Activated CD4-positive, alpha-beta memory T cell treated with anti-CD3 and anti-CD28 coated beads for 36 hours (primary cell): ENCODE results near the gene BICDL1. TPM values are rescaled to one million over a fixed set of nuclear protein-coding genes. Genes with fewer than 3 reads are reported as not detected.

ENCODE experiments used
- CTCF ChIA-PET: fragments of 350-600 bp; sonication (Branson Sonifier 250); formaldehyde crosslinking; loops from one replicate; lab custom pipeline; 2021; ENCODE audit warnings: antibody characterized with exemption, inconsistent platforms; lab: Charles Lee
- POLR2A ChIA-PET: fragments of 350-600 bp; sonication (Branson Sonifier 250); formaldehyde crosslinking; loops from one replicate; lab custom pipeline; 2021; ENCODE audit warnings: antibody characterized with exemption; lab: Charles Lee
- DNase-seq: peaks from one replicate; pipeline ENCODE4 v3.0.0-alpha.2; 2020
- H3K27ac Mint-ChIP-seq: one replicate; pipeline ENCODE4 v1.8.0; 2021; ENCODE audit warnings: mixed read lengths
- H3K27me3 Mint-ChIP-seq: one replicate; pipeline ENCODE4 v1.8.0; 2021; ENCODE audit warnings: mixed read lengths
- H3K36me3 Mint-ChIP-seq: one replicate; pipeline ENCODE4 v1.8.0; 2021; ENCODE audit warnings: mixed read lengths
- H3K4me1 Mint-ChIP-seq: one replicate; pipeline ENCODE4 v1.8.0; 2021; ENCODE audit warnings: low read depth, mixed read lengths
- H3K4me3 Mint-ChIP-seq: one replicate; pipeline ENCODE4 v1.8.0; 2021; ENCODE audit warnings: mild to moderate bottlenecking, mixed read lengths
- H3K9me3 Mint-ChIP-seq: one replicate; pipeline ENCODE4 v1.8.0; 2021; ENCODE audit warnings: mixed read lengths
- intact Hi-C: fragments of 100-400 bp; cut with micrococcal nuclease; formaldehyde crosslinking; loops from one replicate; pipeline ENCODE4 v1.15.1; 2023
- total RNA-seq, 2 experiments: library from RNA; stranded (reverse); gene quantifications; one replicate each; pipeline ENCODE4 v1.2.3, GENCODE V29; 2021

The BICDL1 gene
- total RNA-seq, 2 experiments from 2014 or later = 143 to 155 TPM

DNA sequence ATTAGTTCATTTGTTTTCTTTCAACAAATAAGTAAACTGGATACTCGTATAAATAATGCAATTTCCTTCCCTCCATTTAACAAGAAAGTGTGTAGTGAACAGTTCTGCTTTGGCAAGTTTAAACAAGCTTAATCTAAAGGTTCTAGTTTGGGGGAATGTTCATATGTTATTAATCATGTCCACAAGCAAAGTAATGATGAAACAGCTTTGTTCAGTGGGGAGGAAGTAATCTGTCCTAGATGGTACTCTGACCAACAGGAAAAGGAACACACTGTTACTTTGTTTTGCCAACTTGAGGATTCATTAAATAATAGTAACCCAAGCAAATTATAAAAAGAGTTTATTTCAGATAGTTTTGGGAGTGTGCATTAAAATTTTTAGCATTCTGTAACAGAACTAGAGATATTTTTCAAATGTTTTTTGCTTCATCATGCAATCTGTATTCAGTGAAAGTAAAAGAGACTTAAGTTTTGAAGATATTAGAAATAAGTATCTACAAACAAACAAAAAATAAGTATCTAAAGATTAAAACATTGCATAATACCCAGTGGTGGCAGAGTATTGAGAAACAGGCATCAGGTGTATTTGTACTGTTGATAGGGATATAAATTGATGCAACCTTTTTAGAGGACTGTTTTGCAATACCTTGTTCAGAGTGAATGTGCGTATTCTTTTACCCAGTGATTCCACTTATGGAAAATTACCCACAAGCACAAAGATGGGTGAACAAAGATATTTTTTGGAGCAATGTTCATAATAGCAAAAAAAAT is 66.4 kb downstream of the BICDL1 start:
- Mint-ChIP-seq H3K27me3 (no peaks in the 10 kb centered on the region), H3K36me3 (peaks cover 30% of the 10 kb centered on the region), H3K4me3 (no peak overlapping the region), H3K27ac (no peak overlapping the region), H3K9me3 (no peaks in the 10 kb centered on the region), H3K4me1 (peaks cover 17% of the 10 kb centered on the region)
- POLR2A ChIA-PET = no interaction called here
- DNase-seq = no peak
- intact Hi-C loops = no loop called here
- CTCF ChIA-PET = no interaction called here

DNA sequence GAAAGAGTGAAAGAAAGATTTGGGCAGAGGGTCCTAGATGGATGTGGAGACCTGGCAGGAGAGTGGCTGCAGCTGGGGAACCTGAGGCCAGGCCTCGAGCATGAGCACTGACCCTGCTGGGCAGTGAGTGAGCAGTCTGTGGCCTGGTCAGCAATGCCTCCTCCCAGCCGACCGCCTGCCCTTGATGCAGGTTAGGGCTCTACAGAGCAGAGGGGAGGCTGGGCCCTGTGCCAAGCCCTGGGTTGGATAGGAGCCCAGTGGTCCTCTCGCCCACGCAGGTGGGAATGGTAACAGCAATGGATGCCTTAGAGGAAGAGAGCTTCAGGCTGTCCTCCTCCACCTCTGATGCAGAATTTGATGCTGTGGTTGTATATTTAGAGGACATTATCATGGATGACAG is 67.7 kb downstream of the BICDL1 start:
- intact Hi-C loops = no loop called here
- no peak for DNase-seq

DNA sequence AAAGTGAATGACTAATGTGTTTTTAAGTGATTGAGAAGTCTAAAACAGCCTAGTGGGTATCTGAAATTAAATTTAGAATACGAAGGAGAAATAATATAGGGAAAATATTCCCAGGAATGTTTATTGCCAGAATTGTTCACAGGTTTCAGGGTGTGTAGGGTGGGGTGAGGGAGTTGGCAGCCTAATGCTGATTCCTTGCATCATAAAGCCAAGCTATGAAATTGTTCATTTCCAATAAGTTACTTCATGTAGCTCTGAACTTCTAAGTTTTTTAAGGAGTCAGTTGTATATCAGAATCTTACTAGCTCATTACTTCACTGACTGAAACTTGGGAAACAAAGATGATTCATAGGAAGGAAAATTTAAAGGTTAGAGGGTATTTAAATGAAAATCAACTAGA is 71.2 kb downstream of the BICDL1 start:
- H3K4me3 Mint-ChIP-seq = no peak overlapping the region
- H3K27me3 Mint-ChIP-seq = no peaks in the 10 kb centered on the region
- peaks cover 7% of the 10 kb centered on the region for H3K4me1 Mint-ChIP-seq
- no peak for DNase-seq
- CTCF ChIA-PET = no interaction called here
- no peaks in the 10 kb centered on the region for H3K9me3 Mint-ChIP-seq
- no peak overlapping the region for H3K27ac Mint-ChIP-seq
- POLR2A ChIA-PET = no interaction called here
- intact Hi-C loops = no loop called here
- peaks cover 36% of the 10 kb centered on the region for H3K36me3 Mint-ChIP-seq

More for the DNA sequence above, 67.7 kb downstream of the BICDL1 start:
- Mint-ChIP-seq H3K4me1 (peaks cover 14% of the 10 kb centered on the region), H3K36me3 (peaks cover 32% of the 10 kb centered on the region), H3K4me3 (no peak overlapping the region), H3K27ac (no peak overlapping the region), H3K9me3 (no peaks in the 10 kb centered on the region), H3K27me3 (no peaks in the 10 kb centered on the region)
- ChIA-PET POLR2A (no interaction called here), CTCF (no interaction called here)

DNA sequence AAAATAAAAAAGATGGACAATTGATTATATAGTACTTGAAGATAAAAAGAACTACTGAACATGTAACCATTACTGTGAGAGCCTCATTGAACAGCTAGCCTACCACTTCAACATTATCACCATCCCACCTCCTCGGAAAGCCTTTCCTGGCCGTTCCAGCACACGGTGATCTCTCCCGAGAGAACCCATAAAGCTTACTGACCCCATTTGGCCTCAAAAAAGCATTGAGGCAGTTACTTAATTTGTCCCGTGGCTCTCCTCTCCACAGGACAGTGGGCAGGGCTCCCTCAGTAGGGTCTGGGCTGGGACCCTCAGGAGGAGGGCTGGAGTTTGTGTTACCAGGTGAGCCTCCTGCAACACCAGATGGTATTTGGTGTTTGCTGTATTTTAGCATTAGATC is 71.7 kb downstream of the BICDL1 start:
- no peak for DNase-seq
- ChIA-PET POLR2A (no interaction called here), CTCF (no interaction called here)
- H3K36me3 Mint-ChIP-seq = peaks cover 37% of the 10 kb centered on the region
- no peaks in the 10 kb centered on the region for H3K9me3 Mint-ChIP-seq
- peaks cover 7% of the 10 kb centered on the region for H3K4me1 Mint-ChIP-seq
- intact Hi-C loops = no loop called here
- H3K27ac Mint-ChIP-seq = no peak overlapping the region
- no peak overlapping the region for H3K4me3 Mint-ChIP-seq
- no peaks in the 10 kb centered on the region for H3K27me3 Mint-ChIP-seq

DNA sequence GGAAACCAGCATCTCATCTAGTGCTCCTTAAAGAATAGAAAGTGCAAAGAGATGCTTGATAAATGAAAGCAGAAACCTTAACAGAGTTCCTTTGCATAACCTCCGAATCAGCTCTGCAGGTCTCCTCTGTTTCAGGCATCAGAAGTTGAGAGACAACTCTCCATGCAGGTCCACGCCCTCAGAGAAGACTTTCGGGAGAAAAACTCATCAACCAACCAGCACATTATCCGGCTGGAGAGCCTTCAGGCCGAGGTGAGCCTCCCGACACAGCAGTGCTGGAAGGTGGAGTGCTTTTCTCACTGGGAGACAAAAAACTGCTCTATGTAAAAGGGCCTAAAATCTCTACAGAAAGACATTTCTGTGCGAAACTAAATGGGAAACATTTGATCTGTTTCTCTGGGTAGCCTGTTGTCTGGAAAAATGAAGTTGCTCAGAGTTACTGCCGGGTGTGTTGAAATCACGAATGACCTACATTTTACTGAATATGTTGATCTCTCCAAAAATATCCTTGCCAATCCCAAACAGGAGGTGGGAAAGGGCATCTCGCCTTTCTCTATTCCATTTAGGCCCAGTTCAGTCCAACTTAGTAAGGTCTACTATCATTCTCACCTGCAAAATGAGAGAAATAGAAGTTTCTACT is 72.7 kb downstream of the BICDL1 start:
- ChIA-PET CTCF (no interaction called here), POLR2A (no interaction called here)
- Mint-ChIP-seq H3K27me3 (no peaks in the 10 kb centered on the region), H3K4me3 (no peak overlapping the region), H3K36me3 (peaks cover 44% of the 10 kb centered on the region), H3K4me1 (peaks cover 7% of the 10 kb centered on the region), H3K27ac (no peak overlapping the region), H3K9me3 (no peaks in the 10 kb centered on the region)
- intact Hi-C loops = no loop called here
- no peak for DNase-seq

DNA sequence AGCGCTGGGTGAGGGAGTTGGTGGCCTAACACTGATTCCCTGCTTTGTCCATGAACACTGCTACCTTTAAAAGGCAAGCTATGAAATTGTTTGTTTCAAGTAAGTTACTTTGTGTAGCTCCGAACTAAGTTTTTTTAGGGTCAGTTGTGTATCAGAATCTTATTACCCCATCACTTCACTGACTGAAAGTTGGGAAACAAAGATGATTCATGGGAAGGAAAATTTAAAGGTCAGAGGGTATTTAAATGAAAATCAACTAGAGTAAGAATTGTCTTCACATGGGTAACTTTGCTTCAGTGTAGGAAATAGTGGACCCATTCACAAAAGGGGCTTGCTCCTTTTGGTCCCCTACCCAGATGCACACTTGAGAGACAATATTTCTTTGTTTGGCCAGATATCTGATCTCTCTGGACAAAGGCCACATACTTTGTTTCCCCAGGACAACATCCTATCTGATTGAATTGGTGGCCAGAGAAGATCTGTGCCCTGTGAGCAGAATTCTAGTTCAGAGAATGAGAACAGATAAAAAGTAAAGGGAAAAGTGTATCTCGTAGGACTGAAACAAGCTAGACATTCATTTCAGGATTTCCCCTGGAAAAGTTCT is 74.0 kb downstream of the BICDL1 start:
- ChIA-PET POLR2A (no interaction called here), CTCF (no interaction called here)
- Mint-ChIP-seq H3K4me3 (no peak overlapping the region), H3K36me3 (peaks cover 54% of the 10 kb centered on the region), H3K4me1 (peaks cover 7% of the 10 kb centered on the region), H3K27me3 (no peaks in the 10 kb centered on the region), H3K9me3 (no peaks in the 10 kb centered on the region), H3K27ac (no peak overlapping the region)
- intact Hi-C loops = no loop called here
- no peak for DNase-seq

DNA sequence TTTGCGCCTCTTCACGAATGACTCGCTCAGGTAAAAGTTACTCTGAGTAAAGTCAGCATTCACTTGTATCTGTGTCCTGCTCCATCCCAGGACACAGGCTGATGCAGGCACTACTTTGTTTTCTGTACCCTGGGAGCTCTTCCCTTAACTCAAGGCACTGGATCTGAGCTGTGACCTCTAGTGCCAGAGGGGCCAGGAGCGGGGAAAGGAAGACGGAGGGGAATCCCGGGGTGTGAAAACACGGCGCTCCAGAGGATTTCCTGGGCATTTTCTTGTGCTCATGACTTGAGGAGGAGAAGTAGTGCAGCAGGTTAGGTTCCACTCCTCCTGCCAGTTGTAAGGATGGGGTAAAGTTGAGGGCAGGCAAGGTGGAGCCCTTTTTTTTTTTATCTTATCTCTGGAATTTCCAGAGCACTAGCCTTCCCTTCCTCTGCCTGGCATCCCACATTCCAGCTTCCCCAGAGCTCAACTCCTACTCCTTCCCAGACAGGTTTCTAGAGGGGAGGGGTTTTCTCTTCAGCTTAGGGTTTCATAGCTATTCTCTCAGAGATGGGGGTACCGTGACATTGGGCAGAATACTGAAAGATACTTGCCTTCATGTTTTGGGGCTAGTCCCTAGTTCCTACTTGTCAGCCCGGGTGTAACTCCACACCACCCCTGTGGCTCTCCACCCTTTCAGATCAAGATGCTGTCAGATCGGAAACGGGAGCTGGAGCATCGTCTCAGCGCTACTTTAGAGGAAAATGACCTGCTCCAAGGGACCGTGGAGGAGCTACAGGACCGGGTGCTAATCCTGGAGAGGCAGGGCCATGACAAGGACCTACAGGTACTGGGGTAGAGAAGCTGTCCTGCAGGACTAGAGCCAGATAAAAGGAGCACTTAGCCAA is 75.3 kb downstream of the BICDL1 start:
- DNase-seq = no peak
- H3K36me3 Mint-ChIP-seq = peaks cover 59% of the 10 kb centered on the region
- ChIA-PET CTCF (no interaction called here), POLR2A (no interaction called here)
- no peaks in the 10 kb centered on the region for H3K9me3 Mint-ChIP-seq
- H3K27ac Mint-ChIP-seq = no peak overlapping the region
- peaks cover 7% of the 10 kb centered on the region for H3K4me1 Mint-ChIP-seq
- no peaks in the 10 kb centered on the region for H3K27me3 Mint-ChIP-seq
- no peak overlapping the region for H3K4me3 Mint-ChIP-seq
- intact Hi-C loops = no loop called here

DNA sequence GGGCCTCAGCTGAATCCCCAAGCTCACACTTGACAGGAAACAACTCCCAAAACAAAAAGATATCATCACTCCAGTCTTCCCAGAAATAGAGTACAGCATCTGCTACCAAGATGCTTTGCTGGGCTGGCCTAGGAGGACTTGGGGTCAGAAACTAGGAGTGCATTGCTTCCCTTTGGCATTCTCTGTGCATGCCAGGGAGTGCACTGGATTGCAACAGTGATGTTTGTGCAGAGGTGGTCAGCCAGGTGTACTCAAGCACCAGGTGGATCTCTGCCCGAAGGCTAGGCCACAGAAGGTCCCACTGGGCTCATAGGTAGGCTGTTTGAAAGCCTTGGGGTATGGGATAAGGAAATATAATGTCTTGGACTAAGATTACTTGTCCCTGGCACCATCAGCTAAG is 76.4 kb downstream of the BICDL1 start:
- no peak overlapping the region for H3K27ac Mint-ChIP-seq
- peaks cover 59% of the 10 kb centered on the region for H3K36me3 Mint-ChIP-seq
- H3K4me3 Mint-ChIP-seq = no peak overlapping the region
- no peaks in the 10 kb centered on the region for H3K9me3 Mint-ChIP-seq
- POLR2A ChIA-PET = no interaction called here
- intact Hi-C loops = no loop called here
- peaks cover 3% of the 10 kb centered on the region for H3K4me1 Mint-ChIP-seq
- CTCF ChIA-PET = no interaction called here
- DNase-seq = no peak
- no peaks in the 10 kb centered on the region for H3K27me3 Mint-ChIP-seq

DNA sequence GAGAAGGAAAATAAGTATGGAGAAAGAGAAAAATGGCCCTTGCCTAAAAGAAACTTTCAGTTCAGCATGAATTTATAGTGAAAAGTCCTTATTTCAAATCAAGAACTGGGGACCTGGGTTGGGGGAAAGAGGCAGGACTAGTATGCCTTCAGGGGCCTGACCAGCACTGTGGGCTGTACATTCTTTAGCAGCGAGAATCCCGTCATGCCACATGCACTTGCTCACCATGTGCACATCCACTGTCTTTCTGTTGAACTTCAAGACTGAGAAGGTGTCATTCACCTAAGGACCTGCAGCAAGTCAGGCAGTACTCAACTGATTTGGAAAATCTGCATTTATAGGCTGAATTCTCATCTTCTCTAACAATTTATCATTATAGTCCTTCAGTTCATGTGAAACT is 77.3 kb downstream of the BICDL1 start:
- ChIA-PET POLR2A (no interaction called here), CTCF (interaction anchor here (1.1 kb wide), 1 partner anchor 78 kb away, joined by 3 read pairs; the partner anchor contains the start of gene BICDL1)
- intact Hi-C loops = no loop called here
- Mint-ChIP-seq H3K4me1 (peaks cover 3% of the 10 kb centered on the region), H3K4me3 (no peak overlapping the region), H3K27me3 (no peaks in the 10 kb centered on the region), H3K9me3 (no peaks in the 10 kb centered on the region), H3K36me3 (peaks cover 56% of the 10 kb centered on the region), H3K27ac (no peak overlapping the region)
- no peak for DNase-seq

DNA sequence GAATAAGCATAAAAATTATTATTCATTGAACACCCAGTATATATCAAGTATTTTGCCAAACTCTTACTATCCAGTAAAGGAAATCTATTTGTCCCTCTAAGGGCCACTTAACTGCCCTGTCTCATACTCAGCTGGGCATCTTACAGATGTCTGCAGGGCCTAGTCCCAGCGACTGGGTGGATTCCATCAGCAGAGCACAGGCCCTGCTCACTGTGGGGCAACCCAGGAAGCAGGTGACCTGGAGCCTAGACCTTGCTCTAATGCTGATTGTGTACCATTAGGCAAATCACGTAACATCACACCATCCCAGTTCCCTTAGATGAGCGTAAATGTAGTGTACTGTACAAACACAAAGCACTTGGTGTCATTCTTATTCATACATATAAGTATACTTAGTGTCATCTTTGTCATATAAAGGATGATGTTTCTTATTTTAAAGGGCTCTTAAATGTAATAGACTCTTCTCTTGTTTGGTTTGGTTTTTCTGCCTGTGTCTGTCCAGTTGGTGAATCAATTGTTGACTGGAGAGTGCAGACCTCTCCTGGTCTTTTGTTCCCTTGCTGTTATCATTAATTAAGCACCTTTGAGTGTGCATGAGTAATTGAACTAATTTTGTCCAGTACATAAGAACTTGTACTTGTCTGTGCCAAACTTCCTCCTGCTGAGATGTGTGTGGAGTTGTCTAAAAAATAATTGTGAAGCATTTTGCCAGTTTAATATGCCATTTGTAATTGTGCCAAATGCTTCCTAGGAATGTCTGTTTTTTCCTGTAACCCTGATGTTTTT is 78.2 kb downstream of the BICDL1 start:
- POLR2A ChIA-PET = no interaction called here
- Mint-ChIP-seq H3K4me3 (no peak overlapping the region), H3K4me1 (no peaks in the 10 kb centered on the region), H3K27ac (no peak overlapping the region), H3K9me3 (no peaks in the 10 kb centered on the region), H3K36me3 (peaks cover 58% of the 10 kb centered on the region), H3K27me3 (no peaks in the 10 kb centered on the region)
- intact Hi-C loops = no loop called here
- CTCF ChIA-PET = interaction anchor here (0.6 kb wide), 1 partner anchor 20 kb away, joined by 4 read pairs; no protein-coding TSS in a partner anchor
- no peak for DNase-seq

DNA sequence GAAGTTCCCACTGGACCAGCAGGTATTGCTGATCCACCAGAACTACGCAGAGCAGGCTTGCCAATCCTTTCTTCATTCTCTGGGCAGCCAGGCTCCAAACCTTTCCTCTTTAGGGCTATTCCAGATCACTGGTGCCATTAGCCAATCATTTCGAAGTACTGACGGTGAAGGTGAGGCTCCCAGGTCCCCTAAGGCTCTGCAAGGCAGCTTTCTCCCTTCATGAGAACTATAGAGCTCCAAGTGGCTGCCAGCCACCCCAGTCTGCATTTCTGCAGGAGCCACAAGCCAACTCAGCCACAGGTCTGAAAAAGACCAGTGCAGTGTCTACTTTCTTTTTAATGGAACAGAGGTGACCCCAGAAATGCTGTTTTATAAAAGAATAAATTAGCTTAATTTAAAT is 78.9 kb downstream of the BICDL1 start:
- no peak for DNase-seq
- Mint-ChIP-seq H3K36me3 (peaks cover 59% of the 10 kb centered on the region), H3K27me3 (no peaks in the 10 kb centered on the region), H3K4me1 (no peaks in the 10 kb centered on the region), H3K9me3 (no peaks in the 10 kb centered on the region), H3K27ac (no peak overlapping the region), H3K4me3 (no peak overlapping the region)
- POLR2A ChIA-PET = no interaction called here
- CTCF ChIA-PET = interaction anchor here (0.6 kb wide), 1 partner anchor 20 kb away, joined by 4 read pairs; no protein-coding TSS in a partner anchor
- intact Hi-C loops = no loop called here
